ENCODE results near the gene NEIL3.

DNA sequence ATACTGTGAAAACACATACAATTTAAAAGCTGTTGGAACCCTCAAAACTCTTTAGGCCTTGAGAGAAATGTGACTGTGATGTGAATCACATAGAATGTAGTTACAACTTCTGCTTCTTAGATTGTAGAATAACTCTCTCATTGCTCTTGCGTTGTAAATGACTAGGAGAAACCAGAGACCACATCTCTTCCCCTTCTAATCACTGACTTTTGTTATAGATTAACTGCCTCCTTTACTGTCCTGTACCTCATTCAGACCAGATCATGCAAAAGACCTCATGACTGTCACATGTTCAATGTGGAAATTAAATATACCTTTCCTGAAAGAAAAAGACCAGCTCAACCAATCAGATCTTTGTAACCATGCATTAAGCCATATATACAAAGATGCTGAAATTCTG is 43.2 kb upstream of the NEIL3 start:
- no peak for TF ChIP-seq POLR2AphosphoS5 (IDR thresholded peaks at IDR 0.05)
- TF ChIP-seq, protein P1, sequence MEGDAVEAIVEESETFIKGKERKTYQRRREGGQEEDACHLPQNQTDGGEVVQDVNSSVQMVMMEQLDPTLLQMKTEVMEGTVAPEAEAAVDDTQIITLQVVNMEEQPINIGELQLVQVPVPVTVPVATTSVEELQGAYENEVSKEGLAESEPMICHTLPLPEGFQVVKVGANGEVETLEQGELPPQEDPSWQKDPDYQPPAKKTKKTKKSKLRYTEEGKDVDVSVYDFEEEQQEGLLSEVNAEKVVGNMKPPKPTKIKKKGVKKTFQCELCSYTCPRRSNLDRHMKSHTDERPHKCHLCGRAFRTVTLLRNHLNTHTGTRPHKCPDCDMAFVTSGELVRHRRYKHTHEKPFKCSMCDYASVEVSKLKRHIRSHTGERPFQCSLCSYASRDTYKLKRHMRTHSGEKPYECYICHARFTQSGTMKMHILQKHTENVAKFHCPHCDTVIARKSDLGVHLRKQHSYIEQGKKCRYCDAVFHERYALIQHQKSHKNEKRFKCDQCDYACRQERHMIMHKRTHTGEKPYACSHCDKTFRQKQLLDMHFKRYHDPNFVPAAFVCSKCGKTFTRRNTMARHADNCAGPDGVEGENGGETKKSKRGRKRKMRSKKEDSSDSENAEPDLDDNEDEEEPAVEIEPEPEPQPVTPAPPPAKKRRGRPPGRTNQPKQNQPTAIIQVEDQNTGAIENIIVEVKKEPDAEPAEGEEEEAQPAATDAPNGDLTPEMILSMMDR (IDR thresholded peaks at IDR 0.05): no peak
- no peak for TF ChIP-seq POLR2A (IDR thresholded peaks at IDR 0.05)
- TF ChIP-seq EP300 (IDR thresholded peaks at IDR 0.05; ENCODE audit: low read depth): no peak

All from transverse colon (tissue), 4 donors.